Glutamatergic neuron (in vitro differentiated cells): ENCODE data around the gene PPM1E. TPM values are rescaled to one million over a fixed set of nuclear protein-coding genes. Genes with fewer than 3 reads are reported as not detected.
A peak's percentile ranks its signal among the peaks of the same experiment; 100 is the strongest.

Experiments used
- DNase-seq: peaks from one replicate; pipeline ENCODE4 v3.0.0; 2022
- H3K27ac Mint-ChIP-seq: one replicate; pipeline ENCODE4 v1.8.0; 2020; ENCODE audit warnings: mild to moderate bottlenecking, mixed read lengths, inconsistent platforms; ENCODE audit not compliant: unreplicated experiment
- H3K27me3 Mint-ChIP-seq: one replicate; pipeline ENCODE4 v1.8.0; 2020; ENCODE audit warnings: mild to moderate bottlenecking, moderate library complexity, mixed read lengths, inconsistent platforms; ENCODE audit not compliant: unreplicated experiment
- H3K36me3 Mint-ChIP-seq: one replicate; pipeline ENCODE4 v1.8.0; 2020; ENCODE audit warnings: mild to moderate bottlenecking, mixed read lengths, inconsistent platforms; ENCODE audit not compliant: unreplicated experiment
- H3K4me1 Mint-ChIP-seq: one replicate; pipeline ENCODE4 v1.8.0; 2020; ENCODE audit warnings: mild to moderate bottlenecking, low read depth, mixed read lengths, inconsistent platforms; ENCODE audit not compliant: unreplicated experiment
- H3K4me3 Mint-ChIP-seq: one replicate; pipeline ENCODE4 v1.8.0; 2020; ENCODE audit warnings: mild to moderate bottlenecking, mixed read lengths, inconsistent platforms; ENCODE audit not compliant: unreplicated experiment
- H3K9me3 Mint-ChIP-seq: one replicate; pipeline ENCODE4 v1.8.0; 2020; ENCODE audit warnings: mild to moderate bottlenecking, moderate library complexity, mixed read lengths, inconsistent platforms; ENCODE audit not compliant: unreplicated experiment
- total RNA-seq: library from RNA; stranded (reverse); fragmentation: NEBNext Ultra II Directional; extraction: Animal tissue kit (Norgen Biotek cat#: 25700); gene quantifications from one replicate; pipeline ENCODE4 v1.2.1, GENCODE V29; 2021; ENCODE audit not compliant: unreplicated experiment
- TF ChIP-seq, protein P1 (sequence below): fragments of 200-600 bp; sonication (generic); IDR thresholded peaks from one replicate; pipeline ENCODE4 v1.5.0; 2021; ENCODE audit not compliant: partially characterized antibody, unreplicated experiment

The PPM1E gene
- total RNA-seq, 1 donor from 2014 or later = 52.5 TPM

DNA sequence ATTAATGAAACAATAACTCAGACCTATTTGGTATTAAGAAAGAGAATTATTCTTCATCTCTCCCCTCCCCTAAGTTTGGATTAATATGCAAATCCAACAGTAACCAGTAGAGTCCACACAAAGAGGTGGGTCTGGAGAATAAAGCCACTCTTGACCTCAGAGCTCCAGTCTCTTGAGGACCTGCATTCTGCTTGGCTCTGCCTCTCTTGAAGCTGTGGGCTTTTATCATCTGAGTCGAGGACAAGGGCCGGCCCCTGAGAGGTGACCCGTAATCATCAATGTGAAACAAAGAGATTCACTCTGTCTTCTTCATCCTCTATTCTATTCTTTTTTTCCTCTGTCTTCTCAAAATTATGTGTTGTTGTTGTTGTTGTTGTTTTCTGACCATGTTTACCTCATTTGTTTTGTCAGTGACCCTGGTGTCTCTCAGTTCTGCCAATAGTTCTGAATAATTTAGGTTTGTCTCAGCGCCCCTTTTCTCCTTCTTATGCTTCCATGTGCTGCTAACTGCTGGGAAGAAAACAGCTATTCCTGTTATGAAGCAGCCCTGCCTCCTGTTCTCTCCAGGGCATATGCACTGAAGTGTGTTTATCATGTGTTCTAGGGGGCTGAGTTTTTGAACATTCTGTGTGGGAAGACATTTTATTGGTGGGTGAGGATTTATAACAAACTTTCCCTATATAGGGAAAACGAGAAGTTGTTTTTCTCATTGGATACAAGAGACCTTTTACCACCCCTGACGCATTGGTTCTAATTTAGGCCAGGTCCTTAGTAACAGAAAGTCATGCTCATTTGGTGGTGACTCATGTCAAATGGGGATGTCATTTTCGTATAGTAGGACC is 215.2 kb downstream of the PPM1E start:
- no peaks in the 10 kb centered on the region for H3K36me3 Mint-ChIP-seq
- H3K9me3 Mint-ChIP-seq = peaks cover 4% of the 10 kb centered on the region
- H3K4me3 Mint-ChIP-seq = peak overlapping the region; percentile 84
- DNase-seq = peak; percentile 22
- peaks cover 3% of the 10 kb centered on the region for H3K27me3 Mint-ChIP-seq
- H3K27ac Mint-ChIP-seq = peak overlapping the region; percentile 100
- peaks cover 24% of the 10 kb centered on the region for H3K4me1 Mint-ChIP-seq
- TF ChIP-seq, protein P1, sequence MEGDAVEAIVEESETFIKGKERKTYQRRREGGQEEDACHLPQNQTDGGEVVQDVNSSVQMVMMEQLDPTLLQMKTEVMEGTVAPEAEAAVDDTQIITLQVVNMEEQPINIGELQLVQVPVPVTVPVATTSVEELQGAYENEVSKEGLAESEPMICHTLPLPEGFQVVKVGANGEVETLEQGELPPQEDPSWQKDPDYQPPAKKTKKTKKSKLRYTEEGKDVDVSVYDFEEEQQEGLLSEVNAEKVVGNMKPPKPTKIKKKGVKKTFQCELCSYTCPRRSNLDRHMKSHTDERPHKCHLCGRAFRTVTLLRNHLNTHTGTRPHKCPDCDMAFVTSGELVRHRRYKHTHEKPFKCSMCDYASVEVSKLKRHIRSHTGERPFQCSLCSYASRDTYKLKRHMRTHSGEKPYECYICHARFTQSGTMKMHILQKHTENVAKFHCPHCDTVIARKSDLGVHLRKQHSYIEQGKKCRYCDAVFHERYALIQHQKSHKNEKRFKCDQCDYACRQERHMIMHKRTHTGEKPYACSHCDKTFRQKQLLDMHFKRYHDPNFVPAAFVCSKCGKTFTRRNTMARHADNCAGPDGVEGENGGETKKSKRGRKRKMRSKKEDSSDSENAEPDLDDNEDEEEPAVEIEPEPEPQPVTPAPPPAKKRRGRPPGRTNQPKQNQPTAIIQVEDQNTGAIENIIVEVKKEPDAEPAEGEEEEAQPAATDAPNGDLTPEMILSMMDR = no peak

GRCh38 chr17:58974354-58974753 is 218.7 kb downstream of the PPM1E start:
- TF ChIP-seq, protein P1 = no peak
- Mint-ChIP-seq H3K27me3 (peaks cover 6% of the 10 kb centered on the region), H3K4me1 (peaks cover 16% of the 10 kb centered on the region), H3K36me3 (no peaks in the 10 kb centered on the region), H3K9me3 (peaks cover 4% of the 10 kb centered on the region), H3K4me3 (no peak overlapping the region), H3K27ac (no peak overlapping the region)
- no peak for DNase-seq

DNA sequence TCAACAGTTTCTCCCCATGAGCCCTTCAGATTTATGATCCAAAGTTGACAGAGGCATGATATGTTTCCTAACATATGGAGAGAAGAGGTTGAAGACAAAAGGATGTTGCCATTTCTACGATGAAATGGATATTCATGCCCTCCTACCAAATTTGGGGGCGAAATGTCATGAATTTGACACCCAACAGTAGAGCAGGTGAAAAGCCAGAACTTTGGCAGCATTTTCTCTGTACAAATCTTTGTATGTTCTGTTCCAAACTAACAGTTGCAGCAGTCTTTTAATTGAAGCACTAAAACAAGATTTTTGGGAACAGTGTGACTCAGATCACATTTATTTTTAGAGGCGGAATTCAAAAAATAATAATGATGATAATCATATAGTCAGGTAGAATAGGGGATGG is 220.9 kb downstream of the PPM1E start:
- no peak for DNase-seq
- TF ChIP-seq, protein P1 = no peak
- H3K36me3 Mint-ChIP-seq = no peaks in the 10 kb centered on the region
- H3K4me1 Mint-ChIP-seq = no peaks in the 10 kb centered on the region
- no peak overlapping the region for H3K27ac Mint-ChIP-seq
- peaks cover 2% of the 10 kb centered on the region for H3K27me3 Mint-ChIP-seq
- H3K9me3 Mint-ChIP-seq = no peaks in the 10 kb centered on the region
- no peak overlapping the region for H3K4me3 Mint-ChIP-seq

DNA sequence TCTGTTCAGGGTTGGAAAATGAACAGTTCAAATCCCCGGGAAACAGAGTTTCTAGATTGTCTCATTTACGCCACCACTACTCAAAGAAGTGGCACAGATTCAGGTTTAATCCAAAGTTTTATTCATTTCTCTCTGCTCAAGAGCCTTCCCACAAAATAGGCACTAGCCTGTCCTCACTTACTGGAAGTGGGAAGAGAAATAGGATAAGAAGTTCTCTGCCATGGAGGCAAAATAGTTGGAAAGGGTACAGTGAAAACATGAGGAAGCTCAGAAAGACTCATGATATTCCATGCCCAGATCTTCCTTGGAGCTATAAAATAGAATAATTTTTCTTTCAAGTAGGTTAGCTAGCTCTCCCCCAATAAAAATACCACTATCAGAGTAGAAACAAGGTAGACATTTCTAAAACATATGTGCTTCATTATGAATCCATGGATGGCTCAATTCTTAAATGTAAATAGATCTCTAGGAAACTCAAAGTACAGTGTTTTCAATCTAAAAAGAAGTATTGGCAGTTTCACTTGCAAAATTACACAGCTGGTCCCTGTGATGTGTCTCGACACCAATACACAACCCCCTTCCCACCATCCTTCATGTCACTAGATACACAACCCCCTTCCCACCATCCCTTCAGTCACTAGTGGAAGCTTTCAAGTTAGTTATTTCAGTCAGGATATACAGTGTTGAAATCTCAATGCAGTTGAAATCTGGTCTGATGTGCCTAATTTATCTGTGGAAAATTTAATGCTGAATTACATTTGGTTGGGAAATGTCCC is 225.2 kb downstream of the PPM1E start:
- Mint-ChIP-seq H3K4me1 (no peaks in the 10 kb centered on the region), H3K27me3 (peaks cover 2% of the 10 kb centered on the region), H3K4me3 (no peak overlapping the region), H3K36me3 (no peaks in the 10 kb centered on the region), H3K27ac (no peak overlapping the region), H3K9me3 (peaks cover 1% of the 10 kb centered on the region)
- TF ChIP-seq, protein P1 = no peak
- DNase-seq = no peak
